Measurements from ENCODE around the gene SNAPC3. TPM values are rescaled to one million over a fixed set of nuclear protein-coding genes. Genes with fewer than 3 reads are reported as not detected.

Gene SNAPC3
- 67.3 and 67.6 TPM in 2 replicates for total RNA-seq

DNA sequence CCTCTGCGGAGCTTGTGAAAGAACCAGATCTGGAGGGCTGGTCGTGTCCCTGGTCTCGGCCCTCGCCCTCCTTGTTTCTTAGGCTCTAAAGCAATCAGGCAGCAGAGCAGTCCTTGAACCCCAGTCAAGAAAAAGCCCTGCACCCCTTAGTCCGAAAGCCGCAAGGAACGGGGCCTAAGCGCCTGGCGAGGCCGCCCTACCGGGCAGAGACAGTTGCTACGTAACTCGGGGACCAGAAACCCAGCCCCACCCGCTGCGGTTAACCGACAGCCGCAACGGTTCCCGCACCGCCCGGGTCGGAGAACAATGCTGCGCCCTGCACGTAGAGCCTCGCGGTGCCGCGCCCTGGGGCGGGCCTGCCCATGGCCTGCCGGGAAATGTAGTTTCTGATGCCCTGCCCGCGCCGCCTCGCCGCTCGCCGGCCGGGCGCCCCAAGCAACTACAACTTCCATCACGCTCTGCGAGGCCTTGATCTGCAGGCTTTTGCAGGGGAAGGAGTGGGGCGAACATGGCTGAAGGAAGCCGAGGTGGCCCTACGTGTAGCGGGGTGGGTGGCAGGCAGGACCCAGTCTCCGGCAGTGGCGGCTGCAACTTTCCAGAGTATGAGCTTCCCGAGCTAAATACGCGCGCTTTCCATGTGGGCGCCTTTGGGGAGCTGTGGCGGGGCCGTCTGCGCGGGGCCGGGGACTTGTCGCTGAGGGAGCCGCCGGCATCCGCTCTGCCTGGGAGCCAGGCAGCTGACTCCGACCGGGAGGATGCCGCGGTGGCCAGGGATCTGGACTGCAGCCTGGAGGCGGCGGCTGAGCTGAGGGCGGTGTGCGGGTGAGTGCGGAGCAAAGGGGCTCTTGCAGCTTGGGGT, at the start of gene SNAPC3:
SNAPC3 (plus strand) TSS at position 505 of the 859 bp plus-strand sequence; CDS start at position 509, 4 bp downstream.

DNA sequence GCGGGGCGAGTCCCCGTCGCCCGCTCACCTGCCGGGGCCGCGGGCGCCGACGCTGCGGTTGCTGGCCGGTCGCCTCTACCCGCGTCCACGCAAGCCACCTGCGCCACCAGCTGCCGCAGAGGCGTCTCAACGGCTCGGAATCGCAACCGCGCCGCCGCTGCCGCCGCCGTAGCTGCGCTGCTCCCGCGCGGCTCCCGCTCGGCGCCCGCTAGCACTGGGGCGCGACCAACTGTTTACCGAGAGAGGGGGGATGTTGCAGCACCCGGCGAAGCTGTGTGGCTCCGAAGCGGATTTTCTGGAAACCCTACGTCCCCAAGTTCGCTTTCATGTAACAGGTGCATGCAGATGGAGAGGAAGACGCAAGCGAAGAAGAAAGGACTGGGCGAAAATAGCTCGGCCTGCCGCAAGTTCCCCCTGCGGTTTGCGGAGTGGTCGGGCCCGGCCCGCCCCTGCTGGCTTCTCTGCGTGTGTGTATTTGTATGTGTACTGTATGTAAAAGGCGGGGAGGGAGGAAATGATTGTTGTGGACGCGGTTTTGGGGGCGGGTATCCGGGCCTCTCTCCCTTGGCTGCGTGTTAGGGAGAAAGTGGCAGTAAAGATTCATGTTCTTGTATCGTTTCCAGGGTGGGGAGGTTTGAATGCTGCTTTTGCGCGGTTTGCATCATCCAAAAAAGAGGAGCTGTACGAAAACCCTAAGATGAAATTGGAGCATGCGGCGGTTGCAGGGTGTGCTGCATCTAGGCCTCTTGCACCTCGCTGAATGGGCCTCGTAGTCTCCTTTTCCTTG, 88.3 kb downstream of the SNAPC3 start, which contains the start of gene PSIP1:
PSIP1 (minus strand) TSS at position 182 of the 787 bp plus-strand sequence. CDS start 782 bp downstream, outside the sequence.

Other genes starting within 250 kb of the SNAPC3 start
- 14.7 and 19.8 TPM in 2 replicates for gene TTC39B, start 115.7 kb upstream of the SNAPC3 start, total RNA-seq
- gene PSIP1, start 88.1 kb downstream of the SNAPC3 start, total RNA-seq: 24.8 and 27.1 TPM in 2 replicates
- gene CCDC171, start 130.2 kb downstream of the SNAPC3 start, total RNA-seq: 2.2 and 2.4 TPM in 2 replicates